HCT116 (cell line): ENCODE measurements around the gene ZNF302. TPM values are rescaled to one million over a fixed set of nuclear protein-coding genes. Genes with fewer than 3 reads are reported as not detected.

Experiments
- ATAC-seq: fragments of 200-7000 bp; cut with Tn5 transposase; 2 replicates; pipeline ENCODE4 v1.9.1; 2020; ENCODE audit warnings: mild to moderate bottlenecking, moderate library complexity
- BruUV-seq: library from RNA; stranded (reverse); fragments of 400-500 nt; replicated peaks from 2 replicates; lab custom pipeline; 2021; lab: Mats Ljungman, UMichigan
- CTCF ChIA-PET: fragments of 300-600 bp; sonication (Branson Sonifier 250); formaldehyde crosslinking; loops from one replicate; lab custom pipeline; 2021; ENCODE audit warnings: antibody characterized with exemption; lab: Charles Lee
- POLR2A ChIA-PET: fragments of 300-600, 350-600 bp; sonication (Branson Sonifier 250); formaldehyde crosslinking; loops from one replicate; lab custom pipeline; 2021; ENCODE audit warnings: antibody characterized with exemption; lab: Charles Lee
- RAD21 ChIA-PET, 2 experiments: fragments of 300-600 bp; sonication (Branson Sonifier 250); formaldehyde crosslinking; loops; one replicate each; lab custom pipeline; 2023; ENCODE audit warnings: low total read pairs in 2 of 2; ENCODE audit not compliant: uncharacterized antibody in 2 of 2, unreplicated experiment in 2 of 2, low non-redundant PET in 1 of 2; lab: Charles Lee
- DNase-seq: peaks from one replicate; pipeline ENCODE4 v3.0.0-alpha.2; 2010; ENCODE audit warnings: low read depth, low spot score
- H2AFZ ChIP-seq: fragments of 200-600 bp; shearing (Covaris generic), sonication (generic); 2 replicates; pipeline ENCODE4 v1.6.1; 2017; ENCODE audit warnings: low read depth, mixed run types, mixed read lengths, antibody characterized with exemption, low read length; ENCODE audit not compliant: poor library complexity, severe bottlenecking
- H3K27ac ChIP-seq: 2 replicates; pipeline ENCODE4 v1.5.1; 2012; ENCODE audit warnings: low read depth, low read length
- H3K27me3 ChIP-seq: fragments of 200-600 bp; sonication (generic); 2 replicates; pipeline ENCODE4 v1.6.1; 2016; ENCODE audit warnings: mixed run types, low read length, mixed read lengths; ENCODE audit not compliant: insufficient read depth
- H3K36me3 ChIP-seq, 2 experiments: fragments of 200-500 bp in 1 of 2; fragments of 200-600 bp in 1 of 2; sonication (Bioruptor generic) in 1 of 2; sonication (generic) in 1 of 2; 2 replicates each; pipeline versions ENCODE4 v1.5.1 to v1.6.1; 2014 to 2016; ENCODE audit warnings: low read length in 2 of 2, inconsistent platforms in 1 of 2, mixed read lengths in 1 of 2, mixed run types in 1 of 2; ENCODE audit not compliant: insufficient read depth in 2 of 2, control insufficient read depth in 1 of 2
- H3K4me1 ChIP-seq, 2 experiments: fragments of 200-600 bp in 1 of 2; sonication (generic) in 1 of 2; 2 replicates each; pipeline versions ENCODE4 v1.5.1 to v1.6.1; 2012 to 2017; ENCODE audit warnings: low read length in 2 of 2, inconsistent platforms in 1 of 2, mild to moderate bottlenecking in 1 of 2, mixed read lengths in 1 of 2, mixed run types in 1 of 2, moderate library complexity in 1 of 2; ENCODE audit not compliant: insufficient read depth in 2 of 2, control insufficient read depth in 1 of 2
- H3K4me2 ChIP-seq: fragments of 200-600 bp; sonication (generic); 2 replicates; pipeline ENCODE4 v1.6.1; 2017; ENCODE audit warnings: mixed run types, low read length, mixed read lengths
- H3K4me3 ChIP-seq, 2 experiments: fragments of 200-600 bp in 1 of 2; sonication (generic) in 1 of 2; replicated peaks in 1 of 2; 2 replicates each; pipeline ENCODE4 v1.5.1; 2011 to 2016; ENCODE audit warnings: low read length in 2 of 2, control low read depth in 1 of 2, low read depth in 1 of 2, mild to moderate bottlenecking in 1 of 2, mixed read lengths in 1 of 2, mixed run types in 1 of 2
- H3K79me2 ChIP-seq: fragments of 200-600 bp; sonication (generic); 2 replicates; pipeline ENCODE4 v1.6.1; 2017; ENCODE audit warnings: mild to moderate bottlenecking, mixed run types, low read length, moderate library complexity, mixed read lengths; ENCODE audit not compliant: insufficient read depth
- H3K9ac ChIP-seq: fragments of 200-600 bp; sonication (generic); 2 replicates; pipeline ENCODE4 v1.6.1; 2016; ENCODE audit warnings: low read length, mixed read lengths
- H3K9me2 ChIP-seq: fragments of 200-600 bp; sonication (generic), shearing (Covaris generic); 2 replicates; pipeline ENCODE4 v1.6.1; 2017; ENCODE audit warnings: mixed run types, mild to moderate bottlenecking, moderate library complexity; ENCODE audit not compliant: insufficient read depth
- H3K9me3 ChIP-seq, 2 experiments: fragments of 200-500 bp in 1 of 2; fragments of 200-600 bp in 1 of 2; sonication (Bioruptor generic) in 1 of 2; sonication (generic) in 1 of 2; 2 replicates each; pipeline ENCODE4 v1.6.1; 2014 to 2017; ENCODE audit warnings: low read length in 2 of 2, mixed read lengths in 2 of 2, inconsistent platforms in 1 of 2, low read depth in 1 of 2, mild to moderate bottlenecking in 1 of 2, mixed run types in 1 of 2, moderate library complexity in 1 of 2; ENCODE audit not compliant: control insufficient read depth in 1 of 2, insufficient read depth in 1 of 2
- H4K20me1 ChIP-seq: fragments of 200-600 bp; sonication (generic), shearing (Covaris generic); 2 replicates; pipeline ENCODE4 v1.6.1; 2017; ENCODE audit warnings: mixed run types, mild to moderate bottlenecking, moderate library complexity; ENCODE audit not compliant: insufficient read depth
- ATF3 ChIP-seq: IDR thresholded peaks from 2 replicates; pipeline ENCODE4 v1.6.1; 2012
- CEBPB ChIP-seq: IDR thresholded peaks from 2 replicates; pipeline ENCODE4 v1.6.1; 2012; ENCODE audit warnings: low read depth
- CTCF ChIP-seq, 3 experiments: fragments of 200-600 bp in 1 of 3; sonication (generic) in 1 of 3; IDR thresholded peaks in 2 of 3; conservative IDR thresholded peaks in 1 of 3; 2 replicates each; pipeline ENCODE4 v1.5.1; 2012 to 2017; ENCODE audit warnings: low read depth in 2 of 3, low read length in 2 of 3, antibody characterized with exemption in 1 of 3, borderline replicate concordance in 1 of 3, control low read depth in 1 of 3, mild to moderate bottlenecking in 1 of 3, mixed read lengths in 1 of 3, mixed run types in 1 of 3, moderate library complexity in 1 of 3; ENCODE audit not compliant: insufficient read depth in 1 of 3
- EGR1 ChIP-seq: IDR thresholded peaks from 2 replicates; pipeline ENCODE4 v1.6.1; 2012; ENCODE audit warnings: low read depth
- EZH2 ChIP-seq: fragments of 200-600 bp; sonication (generic); IDR thresholded peaks from 2 replicates; pipeline ENCODE4 v1.6.1; 2017; ENCODE audit warnings: antibody characterized with exemption, mixed run types
- EZH2phosphoT487 ChIP-seq: fragments of 200-600 bp; IDR thresholded peaks from 2 replicates; pipeline ENCODE4 v1.6.1; 2018; ENCODE audit warnings: antibody characterized with exemption, borderline replicate concordance
- FOSL1 ChIP-seq: IDR thresholded peaks from 2 replicates; pipeline ENCODE4 v1.6.1; 2012; ENCODE audit warnings: low read depth
- JUND ChIP-seq: IDR thresholded peaks from 2 replicates; pipeline ENCODE4 v1.6.1; 2012
- MAX ChIP-seq: IDR thresholded peaks from 2 replicates; pipeline ENCODE4 v1.6.1; 2012
- POLR2A ChIP-seq: IDR thresholded peaks from 2 replicates; pipeline ENCODE4 v1.7.0; 2011; ENCODE audit warnings: borderline replicate concordance; ENCODE audit not compliant: insufficient read depth, insufficient read length; ENCODE audit errors: extremely low read depth
- SIN3A ChIP-seq: IDR thresholded peaks from 2 replicates; pipeline ENCODE4 v1.6.1; 2012; ENCODE audit warnings: low read depth
- SP1 ChIP-seq: IDR thresholded peaks from 2 replicates; pipeline ENCODE4 v1.6.1; 2012; ENCODE audit warnings: low read depth
- SRF ChIP-seq: IDR thresholded peaks from 2 replicates; pipeline ENCODE4 v1.6.1; 2012; ENCODE audit warnings: low read depth
- TCF7L2 ChIP-seq: IDR thresholded peaks from 2 replicates; pipeline ENCODE4 v1.7.0; 2011; ENCODE audit warnings: borderline replicate concordance, inconsistent platforms; ENCODE audit not compliant: insufficient read depth, insufficient read length; ENCODE audit errors: extremely low read depth
- ZBTB33 ChIP-seq: IDR thresholded peaks from 2 replicates; pipeline ENCODE4 v1.6.1; 2011; ENCODE audit warnings: mild to moderate bottlenecking, low read length, moderate library complexity; ENCODE audit not compliant: insufficient replicate concordance; ENCODE audit errors: extremely low read depth
- ZFX ChIP-seq: fragments of 450-650 bp; IDR thresholded peaks from 2 replicates; pipeline ENCODE4 v1.6.1; 2017
- intact Hi-C: fragments of 100-400 bp; cut with micrococcal nuclease; formaldehyde crosslinking; loops from 2 replicates; pipeline ENCODE4 v1.10.0; 2022
- total RNA-seq: library from RNA; stranded (reverse); gene quantifications from one replicate; pipeline ENCODE4 v1.2.1, GENCODE V29; 2021; ENCODE audit not compliant: unreplicated experiment

Gene ZNF302
- total RNA-seq, 1 experiment from 2014 or later: 9.9 TPM

- no peaks in the 10 kb centered on the region for H4K20me1 ChIP-seq
- no peak for TF ChIP-seq ZBTB33
- no peak for TF ChIP-seq MAX
- TF ChIP-seq ZFX: no peak
- no peak for TF ChIP-seq JUND
- TF ChIP-seq EZH2phosphoT487: no peak
- no peak for TF ChIP-seq POLR2A
- no peak for TF ChIP-seq SIN3A
- TF ChIP-seq EGR1: no peak
- TF ChIP-seq SP1: no peak
- no peak for TF ChIP-seq CEBPB
- no peak for TF ChIP-seq TCF7L2
- TF ChIP-seq CTCF (IDR thresholded peaks at IDR 0.05 in 2 of 3, conservative IDR thresholded peaks at IDR 0.05 in 1 of 3; ENCODE audit: borderline replicate concordance in 1 of 3, insufficient read depth in 1 of 3, low read depth in 2 of 3, low read length in 2 of 3): no peak
- TF ChIP-seq EZH2: no peak
- no peak for TF ChIP-seq SRF
- TF ChIP-seq ATF3: no peak
- no peak for TF ChIP-seq FOSL1
- no peaks in the 10 kb centered on the region for H3K79me2 ChIP-seq
- ChIA-PET POLR2A (no interaction called here), CTCF (interaction anchor here (0.7 to 1.8 kb wide), 2 partner anchors 21 to 23 kb away, joined by 3 to 5 read pairs; no protein-coding TSS in a partner anchor), RAD21 (no interaction called here)
- H3K4me2 ChIP-seq: no peak overlapping the region
- ATAC-seq: no peak
- no peaks in the 10 kb centered on the region for H3K9me3 ChIP-seq
- no peak overlapping the region for H2AFZ ChIP-seq
- H3K4me3 ChIP-seq: no peak overlapping the region
- H3K9ac ChIP-seq: no peak overlapping the region
- no peaks in the 10 kb centered on the region for H3K9me2 ChIP-seq
- BruUV-seq: no TSS peak
- H3K36me3 ChIP-seq: no peaks in the 10 kb centered on the region
- no peaks in the 10 kb centered on the region for H3K27me3 ChIP-seq
- no peak for DNase-seq
- no peaks in the 10 kb centered on the region for H3K4me1 ChIP-seq
- H3K27ac ChIP-seq: no peak overlapping the region
- intact Hi-C loops: no loop called here
Observed at GRCh38 chr19:34661357-34661756, 16.1 kb upstream of the ZNF302 start.
